ENCODE measurements around the gene TOB1.
"Not testable (repeated sequence)": the region's sequence is repeated elsewhere in the genome, so short reads cannot be mapped to it uniquely, and the experiment has no call there.

Gene TOB1

DNA sequence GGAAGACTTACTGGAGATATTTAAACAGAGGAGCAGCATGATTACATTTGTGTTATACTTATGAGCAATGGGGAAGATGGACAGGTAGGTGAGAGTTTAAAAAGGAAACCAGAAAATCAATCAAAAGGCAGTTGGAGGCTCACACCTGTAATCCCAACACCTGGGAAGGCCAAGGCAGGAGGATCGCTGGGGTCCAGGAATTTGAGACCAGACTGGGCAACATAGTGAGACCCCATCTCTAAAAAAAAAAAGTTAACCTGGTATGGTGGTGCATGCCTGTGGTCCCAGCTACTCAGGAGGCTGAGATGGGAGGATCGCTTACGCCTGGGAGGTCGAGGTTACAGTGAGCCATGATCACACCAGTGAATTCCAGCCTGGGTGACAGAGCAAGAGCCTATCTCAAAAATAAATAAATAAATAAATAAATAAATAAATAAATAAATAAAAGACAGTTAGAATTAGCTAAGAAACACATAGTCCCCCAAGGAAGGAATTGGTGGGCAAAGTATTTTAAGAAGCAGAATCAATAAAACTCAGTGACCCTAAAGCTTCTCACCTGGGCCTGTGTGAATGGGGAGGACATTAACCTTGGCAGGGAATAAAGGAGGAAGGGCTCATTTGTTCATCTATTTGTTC, 32.3 kb upstream of the TOB1 start:
- in situ Hi-C loops (cut with MboI; ENCODE audit: low sequenced_read_pairs) = no loop called here

DNA sequence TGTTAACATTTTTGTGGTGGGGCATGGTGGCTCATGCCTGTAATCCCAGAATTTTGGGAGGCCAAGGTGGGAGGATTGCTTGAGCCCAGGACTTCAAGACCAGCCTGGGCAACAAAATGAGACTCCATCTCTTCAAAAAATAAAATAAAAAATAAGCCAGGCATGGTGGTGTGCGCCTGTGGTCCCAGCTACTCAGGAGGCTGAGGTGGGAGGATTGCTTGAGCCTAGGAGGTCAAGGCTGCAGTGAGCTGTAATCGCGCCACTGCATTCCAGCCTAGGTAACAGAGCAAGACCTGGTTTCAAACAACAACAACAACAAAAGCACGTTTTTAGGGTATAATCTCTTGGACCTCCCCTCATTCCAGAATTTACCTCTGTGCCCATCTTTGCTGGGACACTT, 28.4 kb upstream of the TOB1 start:
- in situ Hi-C loops (cut with MboI; ENCODE audit: low sequenced_read_pairs) = not testable (repeated sequence)

DNA sequence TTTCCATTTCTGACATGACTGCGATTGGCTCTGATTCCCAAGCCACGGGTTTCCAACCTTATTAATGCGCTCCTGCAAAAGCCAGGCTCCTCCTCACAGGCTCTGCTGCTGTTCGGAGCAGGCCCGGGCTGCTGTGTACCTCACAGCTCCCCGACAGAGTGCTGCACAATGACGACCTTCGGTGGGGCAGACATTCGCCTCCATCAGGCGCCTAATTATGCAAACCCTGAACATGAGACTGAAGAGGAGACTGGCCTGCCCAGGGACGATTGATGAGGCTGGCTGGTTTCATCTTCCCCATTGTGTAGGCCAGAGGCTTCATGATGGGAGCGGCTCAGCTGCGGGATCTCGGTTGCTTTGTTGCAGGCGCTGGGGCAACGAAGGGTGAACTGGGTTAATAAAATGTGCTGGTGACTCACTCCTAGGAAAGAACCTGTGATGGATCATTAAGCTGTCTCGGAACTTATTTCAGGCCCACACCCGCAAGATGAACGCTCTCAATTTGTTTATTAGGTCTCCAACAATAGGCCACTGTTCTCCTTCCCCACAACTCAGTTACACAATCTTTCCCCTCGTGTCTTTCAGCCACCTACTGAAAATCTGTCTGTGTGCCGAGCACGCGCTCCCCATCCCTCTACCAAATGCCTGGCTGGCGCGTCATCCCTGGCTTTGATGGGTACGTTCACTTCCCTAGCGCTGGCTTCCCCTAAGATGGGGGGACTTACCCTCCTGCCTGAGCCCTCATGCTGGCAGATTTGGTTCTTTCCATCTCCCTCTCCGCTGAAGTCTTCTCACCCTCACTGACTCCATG, 27.2 kb upstream of the TOB1 start:
- in situ Hi-C loops (cut with MboI; ENCODE audit: low sequenced_read_pairs) = no loop called here

DNA sequence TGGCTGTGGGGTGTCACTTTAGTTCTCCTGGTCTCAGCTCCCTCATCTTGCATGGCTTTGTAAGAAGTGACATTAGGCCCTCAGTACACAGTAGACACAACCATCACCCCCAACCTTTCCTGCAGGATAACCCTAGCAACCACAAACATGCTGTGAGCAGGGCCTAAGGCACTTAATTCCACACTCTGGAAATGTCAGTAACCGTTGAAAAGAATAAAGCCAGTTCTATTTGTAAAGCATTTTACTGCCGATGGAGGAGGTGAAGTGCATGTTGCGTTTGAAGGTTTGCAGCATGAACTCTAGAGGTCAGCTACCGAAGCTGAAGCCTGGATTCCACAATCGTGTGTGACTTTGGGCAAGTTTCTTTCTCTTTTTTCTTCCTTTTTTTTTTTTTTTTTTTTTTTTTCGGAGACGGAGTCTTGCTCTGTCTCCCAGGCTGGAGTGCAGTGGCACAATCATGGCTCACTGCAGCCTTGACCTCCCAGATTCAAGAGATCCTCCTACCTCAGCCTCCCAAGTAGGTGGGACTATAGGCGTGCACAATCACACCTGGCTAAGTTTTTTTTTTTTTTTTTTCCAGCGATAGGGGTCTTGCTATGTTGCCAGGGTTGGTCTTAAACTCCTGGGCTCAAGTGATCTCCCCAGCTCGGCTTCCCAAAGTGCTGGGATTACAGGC, 26.1 kb upstream of the TOB1 start:
- in situ Hi-C loops (cut with MboI; ENCODE audit: low sequenced_read_pairs) = no loop called here

DNA sequence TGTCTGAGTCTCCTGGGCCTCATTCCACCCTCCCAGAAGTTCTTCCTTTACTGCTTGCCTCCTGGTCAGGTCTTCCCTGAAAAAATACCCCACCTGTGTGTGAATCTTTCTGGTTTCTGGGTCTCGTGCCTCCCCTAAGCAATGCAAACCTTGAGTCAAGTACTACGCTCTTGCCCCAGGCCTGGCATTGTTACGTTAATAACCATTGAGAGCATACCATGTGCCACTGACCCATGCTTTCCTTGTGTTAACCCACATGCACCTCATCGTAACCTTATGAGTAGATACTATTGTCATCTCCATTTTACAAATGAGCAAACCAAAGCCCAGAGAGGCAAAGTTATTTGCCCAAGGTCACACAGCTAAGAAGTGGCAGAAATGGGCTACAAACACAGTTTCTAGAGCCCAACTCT, 25.4 kb upstream of the TOB1 start:
- in situ Hi-C loops (cut with MboI; ENCODE audit: low sequenced_read_pairs) = no loop called here

- in situ Hi-C loops (cut with MboI; ENCODE audit: low sequenced_read_pairs) = no loop called here
Observed at GRCh38 chr17:50890675-50891516, 24.7 kb upstream of the TOB1 start.

GRCh38 chr17:50889528-50890118, 23.5 kb upstream of the TOB1 start:
- in situ Hi-C loops (cut with MboI; ENCODE audit: low sequenced_read_pairs) = no loop called here

DNA sequence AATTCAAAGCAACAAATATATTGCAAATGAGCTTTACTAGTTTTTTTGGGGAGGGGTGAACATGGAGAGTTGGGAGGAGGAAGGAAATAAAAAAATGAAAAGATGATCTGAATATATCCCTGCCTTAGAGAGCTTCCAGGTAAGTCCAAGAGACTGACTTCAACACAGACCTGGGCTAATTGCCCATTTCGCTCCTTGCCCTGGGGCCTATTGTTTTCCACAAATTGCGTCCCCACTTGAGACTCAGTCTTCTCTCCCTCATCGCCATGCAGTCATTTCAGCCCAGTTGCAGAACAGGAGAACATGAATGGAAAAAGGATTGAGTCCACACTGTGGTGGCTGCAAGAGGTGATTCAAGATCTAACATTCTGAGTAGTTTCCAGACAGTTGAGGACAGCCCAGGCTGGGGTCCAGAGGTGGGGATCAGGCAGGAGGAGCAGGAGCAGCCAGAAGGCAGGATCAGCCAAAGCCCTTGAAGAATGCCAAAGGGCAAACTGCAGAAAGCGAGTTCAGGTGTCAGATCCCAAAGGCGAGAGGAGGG, 21.6 kb upstream of the TOB1 start:
- in situ Hi-C loops (cut with MboI; ENCODE audit: low sequenced_read_pairs) = no loop called here

DNA sequence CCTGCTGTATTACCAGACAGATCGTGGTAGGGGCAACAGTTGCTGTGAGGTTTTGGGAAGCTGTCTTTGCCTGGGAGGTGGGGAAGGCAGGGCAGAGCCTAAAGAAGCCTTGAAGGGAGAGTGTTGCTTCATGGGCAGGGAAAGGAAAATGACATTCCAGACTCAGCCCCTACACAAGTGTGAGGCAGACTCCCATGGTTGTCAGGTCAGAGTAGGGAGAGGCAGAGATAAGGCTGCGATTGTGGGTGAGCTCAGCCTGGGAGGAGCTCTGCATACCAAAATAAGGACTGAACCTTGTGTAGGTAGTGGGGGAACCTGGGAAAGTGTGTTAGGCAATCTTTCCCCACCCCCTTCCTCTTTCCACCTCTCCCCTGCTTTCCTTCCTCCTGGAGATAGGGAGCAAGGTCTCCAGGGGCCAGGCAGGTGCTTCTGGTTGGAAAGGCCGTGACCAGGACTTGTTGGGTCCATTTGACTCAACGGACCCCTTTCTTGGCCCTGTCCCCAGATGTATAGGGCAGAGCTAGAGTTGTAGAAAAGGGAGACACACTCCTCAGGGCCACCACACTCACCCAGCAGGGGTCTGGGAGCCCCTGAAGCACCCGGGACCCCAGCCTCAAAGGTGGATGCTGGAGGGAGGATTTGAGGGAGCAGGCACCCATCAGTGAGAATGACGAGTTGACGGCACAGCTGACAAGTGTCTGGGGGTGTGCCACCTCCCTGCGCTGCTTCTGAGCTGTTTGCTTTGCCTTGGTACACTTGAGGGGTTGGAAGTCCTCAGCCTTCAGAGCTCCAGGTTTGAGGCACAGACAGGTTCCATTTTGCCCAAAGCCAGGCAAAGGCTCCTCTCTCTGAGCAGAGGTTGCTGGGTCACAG, 18.5 kb upstream of the TOB1 start:
- in situ Hi-C loops (cut with MboI; ENCODE audit: low sequenced_read_pairs) = no loop called here

DNA sequence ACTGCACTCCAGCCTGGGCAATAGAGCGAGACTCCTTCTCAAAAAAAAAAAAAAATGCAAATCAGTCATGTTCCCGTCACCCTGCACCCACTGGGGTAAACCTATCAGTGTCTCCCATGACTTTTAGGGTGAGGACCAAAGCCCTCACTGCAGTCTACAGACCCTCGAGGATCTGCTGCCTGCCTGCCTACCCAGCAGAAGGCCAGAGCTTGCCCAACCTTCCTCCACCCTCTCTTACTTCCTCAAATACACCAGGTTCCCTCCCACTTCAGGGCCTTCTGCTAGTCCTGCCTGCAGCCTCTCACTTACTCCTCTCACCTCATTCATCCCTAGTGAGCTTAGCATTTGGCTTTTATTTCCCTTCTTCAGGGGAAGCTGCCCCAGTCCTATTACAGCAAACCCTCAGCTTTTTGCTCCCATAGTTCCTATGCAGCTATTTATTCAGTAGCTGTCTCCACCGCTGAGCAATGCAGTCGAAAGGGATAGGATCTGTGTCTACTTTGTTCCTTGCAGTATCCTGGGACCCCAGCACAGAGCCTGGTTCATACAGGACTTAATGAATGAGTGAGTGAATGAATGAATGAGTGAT, 17.8 kb upstream of the TOB1 start:
- in situ Hi-C loops (cut with MboI; ENCODE audit: low sequenced_read_pairs) = no loop called here

- in situ Hi-C loops (cut with MboI; ENCODE audit: low sequenced_read_pairs) = no loop called here
Observed at GRCh38 chr17:50882851-50883250, 16.7 kb upstream of the TOB1 start.

DNA sequence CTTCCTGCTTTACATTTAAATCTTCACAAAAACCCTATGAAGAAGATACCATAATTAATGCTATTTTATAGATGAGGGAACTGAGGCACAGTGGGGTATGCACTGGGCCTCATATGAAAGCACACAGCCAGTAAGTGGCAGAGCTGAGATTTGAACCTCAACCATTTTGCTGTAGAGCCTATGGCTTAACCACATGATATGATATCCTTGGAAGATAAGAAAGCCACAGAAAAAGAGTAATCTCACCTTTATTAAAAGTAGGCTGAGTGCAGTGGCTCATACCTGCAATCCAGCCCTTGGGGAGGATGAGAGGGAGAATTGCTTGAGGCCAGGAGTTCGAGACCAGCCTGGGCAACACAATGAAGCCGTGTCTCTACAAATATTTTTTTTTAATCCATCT, 15.0 kb upstream of the TOB1 start:
- in situ Hi-C loops (cut with MboI; ENCODE audit: low sequenced_read_pairs) = no loop called here

- in situ Hi-C loops (cut with MboI; ENCODE audit: low sequenced_read_pairs) = no loop called here
Observed at GRCh38 chr17:50879086-50879485, 12.9 kb upstream of the TOB1 start.

DNA sequence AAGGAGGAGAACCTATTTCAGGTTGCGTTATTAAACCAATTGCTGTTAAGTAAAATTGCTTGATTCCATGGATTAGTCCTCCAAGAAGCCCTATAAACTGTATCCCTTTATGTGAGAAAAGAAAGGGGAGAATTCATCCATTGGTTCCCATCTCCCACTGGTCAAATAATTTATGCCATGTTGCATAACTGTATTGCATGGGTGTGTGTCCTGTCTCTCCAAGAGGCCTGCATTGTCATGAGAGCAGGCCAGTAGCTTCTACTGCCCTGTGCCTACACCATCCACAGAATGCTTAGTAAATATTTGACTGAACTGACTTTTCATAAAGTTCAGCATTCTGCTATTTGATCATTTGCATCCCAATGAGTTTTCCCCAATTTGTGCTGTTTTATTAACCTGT, 11.7 kb upstream of the TOB1 start:
- in situ Hi-C loops (cut with MboI; ENCODE audit: low sequenced_read_pairs) = no loop called here

GRCh38 chr17:50877042-50877441, 10.9 kb upstream of the TOB1 start:
- in situ Hi-C loops (cut with MboI; ENCODE audit: low sequenced_read_pairs) = not testable (repeated sequence)

- in situ Hi-C loops (cut with MboI; ENCODE audit: low sequenced_read_pairs) = no loop called here
Observed at GRCh38 chr17:50875074-50875473, 8.9 kb upstream of the TOB1 start.

GRCh38 chr17:50872710-50873424, 6.7 kb upstream of the TOB1 start:
- in situ Hi-C loops (cut with MboI; ENCODE audit: low sequenced_read_pairs) = no loop called here

GRCh38 chr17:50871898-50872297, 5.7 kb upstream of the TOB1 start:
- in situ Hi-C loops (cut with MboI; ENCODE audit: low sequenced_read_pairs) = no loop called here

DNA sequence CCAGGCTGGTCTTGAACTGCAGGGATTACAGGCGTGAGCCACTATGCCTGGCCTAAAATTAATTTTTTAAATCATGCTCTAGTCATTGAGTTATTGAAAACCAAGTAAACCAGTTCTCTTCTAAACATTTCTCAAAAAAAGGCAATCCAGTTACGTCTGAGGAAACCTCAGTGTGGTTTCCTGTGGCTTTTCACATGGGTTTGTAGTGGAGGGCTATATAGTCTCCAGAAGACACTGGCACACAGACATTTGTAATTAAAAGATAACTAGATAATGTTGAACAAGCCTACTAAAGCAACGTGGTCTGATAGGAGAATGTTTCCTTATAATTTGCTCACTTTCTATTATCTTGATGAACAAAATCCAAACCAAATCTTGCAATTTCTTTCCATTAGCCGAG, 5.2 kb upstream of the TOB1 start:
- in situ Hi-C loops (cut with MboI; ENCODE audit: low sequenced_read_pairs) = no loop called here
